ENCODE data around the gene RYR2.
"Not testable (repeated sequence)": the region's sequence is repeated elsewhere in the genome, so short reads cannot be mapped to it uniquely, and the experiment has no call there.

The RYR2 gene

GRCh38 chr1:237151979-237152378, 110.0 kb downstream of the RYR2 start:
- not testable (repeated sequence) for DNase-seq

DNA sequence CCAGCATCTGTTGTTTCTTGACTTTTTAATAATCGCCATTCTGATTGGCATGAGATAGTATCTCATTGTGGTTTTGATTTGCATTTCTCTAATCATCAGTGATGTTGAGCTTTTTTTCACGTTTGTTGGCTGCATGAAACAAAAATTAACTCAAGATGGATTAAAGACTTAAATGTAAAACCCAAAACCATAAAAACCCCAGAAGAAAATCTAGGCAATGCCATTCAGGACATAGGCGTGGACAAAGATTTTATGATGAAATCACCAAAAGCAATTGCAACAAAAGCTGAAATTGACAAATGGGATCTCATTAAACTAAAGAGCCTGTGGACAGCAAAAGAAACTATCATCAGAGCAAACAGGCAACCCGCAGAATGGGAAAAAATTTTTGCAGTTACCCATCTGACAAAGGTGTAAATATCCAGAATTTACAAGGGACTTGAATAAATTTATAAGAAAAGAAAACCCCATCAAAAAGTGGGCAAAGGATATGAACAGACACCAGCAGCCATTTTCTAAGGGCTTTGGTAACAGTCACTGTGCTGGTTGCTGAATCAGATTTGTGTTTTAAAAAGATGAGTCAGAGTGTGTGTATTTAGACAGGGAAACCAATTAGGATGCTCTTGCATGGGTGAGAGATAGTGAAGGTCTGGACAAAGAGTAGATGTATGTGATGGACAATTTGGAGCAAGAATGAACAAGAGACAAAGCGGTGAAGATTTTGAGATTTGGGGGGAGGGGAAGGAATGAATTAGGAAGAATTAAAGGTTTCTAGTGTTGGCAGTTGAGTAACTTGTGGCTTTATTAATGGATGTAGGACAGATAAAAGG, 110.7 kb downstream of the RYR2 start:
- no peak for DNase-seq

DNA sequence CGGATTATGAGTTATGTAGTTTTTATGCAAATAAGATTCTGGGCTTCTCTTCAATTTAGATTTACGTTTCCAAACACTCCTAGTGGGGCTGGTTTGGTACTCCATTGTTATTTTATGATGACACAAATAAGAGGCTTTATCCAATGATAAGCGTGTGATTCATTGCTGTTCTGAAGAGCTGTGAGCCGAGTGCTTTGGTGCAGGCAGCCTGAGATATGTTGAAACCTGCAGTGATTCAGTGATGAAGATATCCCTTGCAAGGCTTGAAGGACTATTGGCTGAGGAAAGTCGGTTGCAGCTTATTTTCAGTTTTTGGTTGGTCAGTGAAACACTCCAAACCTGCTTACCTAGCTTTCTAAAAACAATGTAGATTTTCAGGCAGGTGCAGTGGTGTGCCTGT, 112.2 kb downstream of the RYR2 start:
- no peak for DNase-seq

DNA sequence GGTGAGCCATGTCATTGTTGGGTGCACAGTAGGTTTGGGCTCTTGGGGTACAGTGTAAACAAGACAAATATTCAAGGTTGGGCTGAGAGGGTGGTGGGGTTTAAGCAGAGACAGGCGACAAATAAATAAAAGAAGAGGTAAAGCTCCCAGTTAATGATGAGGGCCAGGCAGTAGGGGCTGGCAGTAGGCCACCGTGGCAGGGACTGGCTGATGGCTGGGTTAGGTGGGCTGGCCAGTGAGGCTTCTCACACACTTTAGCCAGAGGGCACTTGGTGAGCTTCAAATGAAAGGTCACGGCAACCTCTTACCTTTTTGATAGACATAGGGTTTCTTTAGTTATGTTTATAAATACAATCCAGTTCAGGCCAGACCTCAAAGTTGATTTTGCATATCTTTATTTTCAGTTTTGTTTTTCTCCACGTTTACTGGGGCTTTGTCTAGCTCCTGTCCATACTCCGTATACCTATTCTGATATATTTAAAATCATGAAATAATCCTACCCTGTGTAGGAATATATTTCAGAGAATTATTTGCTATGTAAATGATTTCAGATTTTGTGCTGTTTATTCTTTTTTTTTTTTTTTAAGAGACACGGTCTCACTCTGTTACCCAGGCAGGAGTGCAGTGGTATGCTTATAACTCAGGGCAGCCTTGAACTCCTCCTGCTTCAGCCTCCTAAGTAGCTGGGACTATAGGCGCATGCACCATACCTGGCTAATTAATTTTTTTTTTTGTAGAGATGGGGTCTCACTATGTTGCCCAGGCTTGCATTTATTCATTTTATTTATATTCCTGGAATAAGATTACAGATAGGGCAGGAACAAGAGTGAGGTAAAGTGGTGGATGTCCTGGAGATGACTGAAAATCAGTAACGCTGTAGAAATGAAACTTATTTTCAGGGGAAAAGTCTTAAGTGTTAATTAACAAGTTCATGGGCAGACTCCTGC, 122.7 kb downstream of the RYR2 start:
- DNase-seq: no peak

DNA sequence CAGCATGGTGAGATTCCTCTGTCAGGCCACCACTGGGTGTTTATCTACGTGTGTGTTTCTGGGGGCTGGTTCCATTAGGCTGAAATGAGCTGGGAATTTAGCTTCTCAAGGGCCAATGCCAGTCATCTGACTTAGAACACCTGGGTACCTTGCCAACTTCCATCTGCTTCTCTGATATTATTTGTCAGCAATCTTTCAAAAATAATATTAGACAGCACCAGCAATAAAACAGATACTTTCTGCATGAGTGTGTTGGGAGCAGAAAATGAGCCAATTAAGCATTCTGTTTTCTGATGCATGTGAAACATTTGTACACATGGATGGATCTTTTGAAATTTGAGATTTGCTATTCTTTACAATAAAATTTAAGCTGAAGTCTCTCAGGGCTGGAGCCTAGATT, 124.1 kb downstream of the RYR2 start:
- DNase-seq: no peak

GRCh38 chr1:237166593-237167101, 124.7 kb downstream of the RYR2 start:
- no peak for DNase-seq

DNA sequence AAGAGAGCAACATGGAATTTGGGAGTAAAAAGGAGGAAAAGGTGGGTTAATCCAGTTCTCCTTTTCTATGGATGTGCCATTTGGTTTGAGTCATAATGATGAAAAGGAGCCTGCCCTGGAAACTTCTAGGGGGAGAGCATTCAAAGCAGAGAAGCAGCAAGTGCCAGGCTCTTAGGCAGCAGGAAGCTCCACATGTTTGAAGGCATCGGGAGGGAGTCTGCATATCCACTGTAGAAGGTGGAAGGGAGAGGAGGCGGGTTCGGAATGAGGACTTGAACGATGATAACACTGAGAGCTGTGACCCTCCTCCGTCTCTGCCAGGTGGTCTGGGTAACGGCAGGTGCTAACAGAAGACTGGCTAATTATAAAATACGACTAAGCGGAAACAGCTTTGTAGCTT, 128.2 kb downstream of the RYR2 start:
- no peak for DNase-seq

DNA sequence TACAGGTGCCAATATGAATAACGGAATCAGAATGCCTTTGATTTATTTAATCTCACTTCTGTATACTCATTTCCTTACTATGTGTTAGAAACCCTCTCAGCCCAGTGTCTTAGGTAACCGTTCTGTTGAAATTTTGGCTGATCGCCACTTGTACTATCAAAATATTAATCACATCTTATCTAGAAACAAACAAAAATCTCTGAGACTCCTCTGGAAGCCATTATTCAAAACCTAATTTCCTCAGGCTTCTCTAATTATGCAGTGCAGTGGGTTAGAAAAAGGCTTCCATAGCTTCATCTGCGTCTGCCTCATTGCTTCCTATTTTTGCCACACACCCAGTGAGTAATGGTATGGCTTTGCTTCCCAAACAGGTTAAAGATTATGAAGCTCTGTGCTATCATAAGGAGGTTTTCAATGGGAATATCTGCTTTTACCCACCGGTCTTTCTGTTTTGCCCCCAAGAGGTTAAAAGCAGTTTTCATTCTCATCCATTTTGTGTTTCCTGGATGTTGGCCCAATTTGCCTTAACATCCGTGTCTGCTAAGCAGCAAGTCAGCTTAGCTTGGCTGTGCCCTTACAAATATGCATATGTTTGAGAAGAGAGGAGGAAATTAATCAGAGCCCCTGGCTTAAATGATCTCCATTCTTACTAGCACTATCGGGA, 129.6 kb downstream of the RYR2 start:
- DNase-seq: no peak

DNA sequence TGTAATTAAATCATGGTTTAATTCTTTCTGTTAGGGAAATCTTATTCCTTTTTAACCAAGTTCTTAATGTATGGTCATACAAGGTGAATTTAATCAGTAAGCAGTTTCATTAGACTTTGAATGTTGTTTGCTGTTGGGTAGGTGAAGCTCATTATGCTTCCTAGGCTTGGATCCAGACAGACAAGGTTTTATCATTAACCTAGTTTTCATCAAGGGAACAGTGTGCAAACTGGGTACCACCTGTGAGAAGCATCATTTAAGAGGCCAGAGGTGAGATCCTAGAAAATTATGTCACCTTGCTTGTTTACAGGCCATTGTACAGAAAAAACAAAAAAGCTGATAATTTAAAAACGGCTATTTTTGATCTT, 130.1 kb downstream of the RYR2 start:
- DNase-seq: no peak

DNA sequence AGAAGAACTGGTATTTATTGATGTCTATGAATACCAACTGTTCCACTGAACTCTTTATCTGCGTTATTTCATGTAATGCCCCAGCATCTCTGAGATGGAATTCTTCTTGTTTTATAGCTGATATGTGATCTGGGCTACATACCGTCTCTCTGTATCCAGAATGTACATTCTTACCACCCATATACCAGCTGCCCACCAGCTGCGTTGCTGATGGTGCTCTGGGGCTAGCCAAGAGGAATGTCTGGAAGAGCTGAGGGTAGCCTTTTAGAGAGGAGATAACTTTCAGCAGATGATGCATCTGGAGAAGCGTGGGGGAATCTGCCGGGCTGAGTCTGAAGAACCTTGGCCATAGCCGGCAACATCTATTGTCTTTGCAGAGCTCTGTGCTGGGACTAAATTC, 137.5 kb downstream of the RYR2 start:
- no peak for DNase-seq

GRCh38 chr1:237180256-237180655, 138.3 kb downstream of the RYR2 start:
- DNase-seq: no peak

- DNase-seq: no peak
These were observed 139.8 kb downstream of the RYR2 start for GRCh38 chr1:237181743-237182317.

GRCh38 chr1:237183963-237184540, 142.1 kb downstream of the RYR2 start:
- DNase-seq: no peak

DNA sequence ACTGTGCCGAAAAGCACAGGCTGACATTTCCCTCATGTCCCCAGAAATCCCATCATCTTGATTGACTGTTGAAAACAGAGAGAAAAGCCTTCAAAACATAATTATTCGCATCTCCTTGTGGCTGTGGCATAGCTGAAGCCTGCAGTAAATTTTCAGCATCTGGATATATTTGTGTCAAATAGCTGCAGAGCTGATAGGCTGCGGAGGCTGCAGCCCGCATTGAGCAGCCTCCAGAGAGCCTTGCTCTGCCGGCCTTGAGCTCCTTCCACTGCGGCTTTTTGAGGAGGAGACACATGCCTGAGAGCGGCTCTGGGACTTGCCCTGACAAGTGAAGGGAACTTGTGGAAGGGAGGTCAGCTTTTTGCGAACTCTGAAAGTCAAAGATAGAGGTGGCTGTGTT, 144.7 kb downstream of the RYR2 start:
- DNase-seq: no peak

DNA sequence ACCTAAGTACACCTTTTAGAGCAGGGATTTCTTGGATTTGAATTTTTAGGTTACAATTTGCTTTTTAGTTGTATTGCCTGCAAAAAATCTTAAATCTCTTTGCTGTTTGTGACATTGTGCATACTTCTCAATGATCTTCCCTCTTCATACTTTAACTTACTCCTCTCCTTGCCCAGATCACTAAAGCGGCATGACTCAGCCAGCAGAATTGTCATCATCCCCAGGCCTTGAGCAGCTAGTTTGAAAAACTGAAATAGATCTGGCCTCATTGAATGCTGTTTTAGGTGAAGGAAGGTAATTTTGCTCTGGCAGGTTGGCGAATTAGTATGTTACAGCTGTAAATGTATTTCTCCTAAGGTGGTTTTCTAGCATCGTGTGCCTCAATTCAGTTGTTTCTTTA, 145.9 kb downstream of the RYR2 start:
- no peak for DNase-seq

- DNase-seq: no peak
These were observed 149.4 kb downstream of the RYR2 start for GRCh38 chr1:237191403-237191802.

DNA sequence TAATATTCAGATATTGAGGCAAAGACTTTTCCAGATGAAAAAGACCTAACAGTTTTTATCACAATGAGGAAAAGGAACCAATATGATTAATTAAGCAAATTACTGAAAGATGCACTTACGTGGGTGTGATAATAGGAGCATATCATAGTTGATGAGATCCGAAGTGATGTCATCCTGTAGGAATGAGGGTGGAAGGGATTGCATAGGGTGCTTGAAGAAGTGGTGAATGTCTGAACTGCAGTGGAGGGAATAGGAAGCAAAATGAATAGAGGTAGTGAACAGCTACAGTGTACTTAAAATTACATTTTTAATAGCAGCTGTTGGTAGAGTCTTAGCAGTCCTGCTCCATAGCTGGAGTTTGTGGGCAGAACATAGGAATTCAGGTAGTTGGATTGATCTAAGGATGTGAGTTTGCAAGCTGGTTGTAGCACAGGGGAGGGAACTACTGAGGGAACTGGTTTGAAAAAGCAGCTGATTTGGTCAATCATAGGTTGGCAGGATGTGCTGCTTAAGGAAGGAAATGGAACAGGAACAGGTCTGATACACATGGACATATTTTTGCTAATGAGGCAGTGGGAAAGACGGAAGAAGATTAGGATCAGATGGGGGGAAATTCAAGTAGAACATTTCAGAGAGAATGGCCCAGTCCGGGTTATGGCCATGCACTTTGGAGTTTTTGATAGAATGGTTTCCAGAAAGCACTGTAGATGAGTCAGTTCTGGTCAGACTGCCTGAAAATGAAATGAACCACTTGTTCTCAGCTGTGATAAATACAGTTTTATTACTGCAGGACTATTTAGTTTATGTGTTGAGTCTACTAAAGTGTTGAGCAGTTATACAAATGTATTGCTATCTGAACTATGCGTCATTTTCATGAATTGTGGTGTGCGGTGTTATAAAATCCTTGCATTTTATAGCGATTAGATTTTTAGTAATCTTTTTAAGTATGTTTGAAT, 155.8 kb downstream of the RYR2 start:
- no peak for DNase-seq

DNA sequence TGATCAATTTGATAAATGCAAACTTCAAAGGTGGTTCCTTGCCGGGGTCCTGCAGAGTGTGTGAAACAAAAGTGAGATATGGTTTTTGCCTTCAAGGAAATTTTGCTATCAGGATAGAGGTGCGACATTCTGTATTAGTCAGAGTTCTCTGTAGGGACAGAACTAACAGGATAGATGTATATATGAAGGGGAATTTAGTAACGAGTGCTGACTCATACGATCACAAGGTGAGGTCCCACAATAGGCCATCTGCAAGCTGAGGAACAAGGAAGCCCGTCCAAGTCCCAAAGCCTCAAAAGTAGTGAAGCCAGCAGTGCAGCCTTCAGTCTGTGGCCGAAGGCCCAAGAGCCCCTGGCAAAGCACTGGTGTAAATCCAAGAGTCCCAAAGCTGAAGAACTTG, 157.0 kb downstream of the RYR2 start:
- no peak for DNase-seq

GRCh38 chr1:237201155-237201554, 159.2 kb downstream of the RYR2 start:
- no peak for DNase-seq

GRCh38 chr1:237204841-237205240, 162.9 kb downstream of the RYR2 start:
- no peak for DNase-seq

- DNase-seq: no peak
These were observed 163.5 kb downstream of the RYR2 start for GRCh38 chr1:237205400-237206064.

Measured in stimulated activated CD4-positive, alpha-beta T cell treated with anti-CD3 and anti-CD28 coated beads, Interleukin-12 subunit alpha, Interleukin-12 subunit beta, amount 100 ng/mL, for 4 hours (primary cell).